ENCODE measurements around the gene GJB2. TPM values are rescaled to one million over a fixed set of nuclear protein-coding genes. Genes with fewer than 3 reads are reported as not detected.

The GJB2 gene
- total and polyA plus RNA-seq, 2 of the 4 experiments (the other 2 are of a cell fraction): under 0.01 to 0.17 TPM

GRCh38 chr13:20174656-20175405, 17.9 kb downstream of the GJB2 start (continued):
- TF ChIP-seq, protein P1, sequence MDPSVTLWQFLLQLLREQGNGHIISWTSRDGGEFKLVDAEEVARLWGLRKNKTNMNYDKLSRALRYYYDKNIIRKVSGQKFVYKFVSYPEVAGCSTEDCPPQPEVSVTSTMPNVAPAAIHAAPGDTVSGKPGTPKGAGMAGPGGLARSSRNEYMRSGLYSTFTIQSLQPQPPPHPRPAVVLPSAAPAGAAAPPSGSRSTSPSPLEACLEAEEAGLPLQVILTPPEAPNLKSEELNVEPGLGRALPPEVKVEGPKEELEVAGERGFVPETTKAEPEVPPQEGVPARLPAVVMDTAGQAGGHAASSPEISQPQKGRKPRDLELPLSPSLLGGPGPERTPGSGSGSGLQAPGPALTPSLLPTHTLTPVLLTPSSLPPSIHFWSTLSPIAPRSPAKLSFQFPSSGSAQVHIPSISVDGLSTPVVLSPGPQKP (IDR thresholded peaks at IDR 0.05; ENCODE audit: borderline replicate concordance, low read depth, low read length): no peak
- 0 out of 2 replicates have a peak, but pooled peaks have one; percentile 2 for TF ChIP-seq CEBPB (IDR thresholded peaks at IDR 0.05; ENCODE audit: low read depth, low read length)
